GM23338 (cell line): ENCODE results near the gene OR2F2.

Experiments used
- REST ChIP-seq: IDR thresholded peaks from one replicate; pipeline ENCODE4 v1.6.1; 2018; ENCODE audit warnings: antibody characterized with exemption; ENCODE audit not compliant: unreplicated experiment
- TF ChIP-seq, protein P1 (sequence below), 2 experiments: fragments of 200-600 bp in 1 of 2; sonication (generic) in 1 of 2; conservative IDR thresholded peaks; 2 replicates each; pipeline versions ENCODE4 v1.5.1 to v1.6.1; 2016 to 2017; ENCODE audit warnings: antibody characterized with exemption in 2 of 2, low read depth in 2 of 2, mild to moderate bottlenecking in 2 of 2, moderate library complexity in 1 of 2

- TF ChIP-seq, protein P1, sequence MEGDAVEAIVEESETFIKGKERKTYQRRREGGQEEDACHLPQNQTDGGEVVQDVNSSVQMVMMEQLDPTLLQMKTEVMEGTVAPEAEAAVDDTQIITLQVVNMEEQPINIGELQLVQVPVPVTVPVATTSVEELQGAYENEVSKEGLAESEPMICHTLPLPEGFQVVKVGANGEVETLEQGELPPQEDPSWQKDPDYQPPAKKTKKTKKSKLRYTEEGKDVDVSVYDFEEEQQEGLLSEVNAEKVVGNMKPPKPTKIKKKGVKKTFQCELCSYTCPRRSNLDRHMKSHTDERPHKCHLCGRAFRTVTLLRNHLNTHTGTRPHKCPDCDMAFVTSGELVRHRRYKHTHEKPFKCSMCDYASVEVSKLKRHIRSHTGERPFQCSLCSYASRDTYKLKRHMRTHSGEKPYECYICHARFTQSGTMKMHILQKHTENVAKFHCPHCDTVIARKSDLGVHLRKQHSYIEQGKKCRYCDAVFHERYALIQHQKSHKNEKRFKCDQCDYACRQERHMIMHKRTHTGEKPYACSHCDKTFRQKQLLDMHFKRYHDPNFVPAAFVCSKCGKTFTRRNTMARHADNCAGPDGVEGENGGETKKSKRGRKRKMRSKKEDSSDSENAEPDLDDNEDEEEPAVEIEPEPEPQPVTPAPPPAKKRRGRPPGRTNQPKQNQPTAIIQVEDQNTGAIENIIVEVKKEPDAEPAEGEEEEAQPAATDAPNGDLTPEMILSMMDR (conservative IDR thresholded peaks at IDR 0.05; ENCODE audit: low read depth in 2 of 2): no peak
- TF ChIP-seq REST: no peak
Measured at GRCh38 chr7:143958781-143959180, 23.7 kb downstream of the OR2F2 start.
